ENCODE results near the gene UBR1. TPM values are rescaled to one million over a fixed set of nuclear protein-coding genes. Genes with fewer than 3 reads are reported as not detected.

The UBR1 gene
- total RNA-seq, 1 experiment from 2014 or later = 18.9 TPM

- TF ChIP-seq E2F5 (CRISPR knock-in tag; IDR thresholded peaks at IDR 0.05) (peak; percentile 82), NR1H2 (CRISPR knock-in tag; IDR thresholded peaks at IDR 0.05) (no peak), STAT6 (CRISPR knock-in tag; conservative IDR thresholded peaks at IDR 0.05; ENCODE audit: low read depth) (no peak), E2F1 (CRISPR knock-in tag; IDR thresholded peaks at IDR 0.05) (no peak), ATF6 (CRISPR knock-in tag; IDR thresholded peaks at IDR 0.05) (no peak), ZNF423 (CRISPR knock-in tag; IDR thresholded peaks at IDR 0.05) (peak; percentile 72), MYBL2 (CRISPR knock-in tag; IDR thresholded peaks at IDR 0.05) (0 out of 2 replicates have a peak, but pooled peaks have one; percentile 6), ZNF281 (CRISPR knock-in tag; IDR thresholded peaks at IDR 0.05) (no peak), MXD4 (CRISPR knock-in tag; IDR thresholded peaks at IDR 0.05; ENCODE audit: borderline replicate concordance) (no peak), E2F4 (CRISPR knock-in tag; IDR thresholded peaks at IDR 0.05; ENCODE audit: borderline replicate concordance, low read depth) (no peak), SP1 (CRISPR knock-in tag; conservative IDR thresholded peaks at IDR 0.05) (0 out of 2 replicates have a peak, but pooled peaks have one; percentile 39), ZBTB21 (CRISPR knock-in tag; IDR thresholded peaks at IDR 0.05; ENCODE audit: borderline replicate concordance) (no peak), ETV6 (CRISPR knock-in tag; IDR thresholded peaks at IDR 0.05) (peak; percentile 74; the same call in 1 of the 2 replicates), ZNF138 (CRISPR knock-in tag; conservative IDR thresholded peaks at IDR 0.05) (no peak), AR (CRISPR knock-in tag; IDR thresholded peaks at IDR 0.05) (no peak), RORB (CRISPR knock-in tag; IDR thresholded peaks at IDR 0.05) (no peak), ZSCAN18 (CRISPR knock-in tag; IDR thresholded peaks at IDR 0.05) (no peak), ZNF121 (CRISPR knock-in tag; IDR thresholded peaks at IDR 0.05) (no peak), FOXK1 (CRISPR knock-in tag; IDR thresholded peaks at IDR 0.05) (0 out of 2 replicates have a peak, but pooled peaks have one; percentile 58), USF1 (CRISPR knock-in tag; IDR thresholded peaks at IDR 0.05) (no peak)
These were observed 27.8 kb upstream of the UBR1 start, which contains the start of gene TMEM62 (continued) for GRCh38 chr15:43133430-43134156.
